DMS 273 (cell line): ENCODE results near the gene COQ10B.

Experiments used
- DNase-seq: peaks from one replicate; lab custom pipeline; 2025; ENCODE audit not compliant: unreplicated experiment; lab: John Stamatoyannopoulos, UW

Gene COQ10B

GRCh38 chr2:197499594-197500502 lies 46.5 kb downstream of the COQ10B start, which contains the start of the genes HSPD1 and HSPE1:
TSS of gene HSPD1 (minus strand) at chr2:197499840. CDS start at chr2:197498848, 992 bp downstream.
TSS of gene HSPE1 (plus strand) at chr2:197500379. CDS start at chr2:197500437, 58 bp downstream.
- peak; percentile 100 for DNase-seq

DNA sequence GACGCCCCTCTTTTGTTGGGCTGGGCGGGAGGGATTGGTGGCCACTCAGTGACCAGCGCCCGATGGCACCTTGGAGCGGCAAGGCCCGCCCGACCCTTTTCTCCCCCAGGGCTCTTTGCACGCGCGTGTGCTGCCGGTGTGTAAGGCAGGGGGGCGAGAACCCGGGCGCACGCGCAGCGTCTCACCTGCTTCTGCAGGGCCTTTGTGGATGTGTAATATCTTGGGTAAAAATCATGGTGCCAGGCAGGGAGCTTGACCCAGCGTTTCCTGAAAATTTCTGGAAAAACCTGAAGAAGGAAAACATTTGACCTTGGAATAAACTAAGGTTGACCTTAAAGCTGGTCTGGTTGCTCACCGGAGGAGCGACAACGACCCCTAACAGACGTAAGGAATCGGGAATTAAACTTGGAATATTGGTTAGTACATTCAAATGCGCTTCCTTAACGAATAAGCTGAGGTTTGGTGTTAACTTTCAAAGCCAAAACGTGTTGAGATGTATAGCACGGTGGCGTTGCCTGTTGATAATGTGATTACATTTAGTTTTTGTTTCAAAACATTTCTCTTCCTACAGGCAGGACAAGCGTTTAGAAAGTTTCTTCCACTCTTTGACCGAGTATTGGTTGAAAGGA lies 47.3 kb downstream of the COQ10B start:
- no peak for DNase-seq

- no peak for DNase-seq
These were observed 48.8 kb downstream of the COQ10B start for GRCh38 chr2:197502201-197502600.

DNA sequence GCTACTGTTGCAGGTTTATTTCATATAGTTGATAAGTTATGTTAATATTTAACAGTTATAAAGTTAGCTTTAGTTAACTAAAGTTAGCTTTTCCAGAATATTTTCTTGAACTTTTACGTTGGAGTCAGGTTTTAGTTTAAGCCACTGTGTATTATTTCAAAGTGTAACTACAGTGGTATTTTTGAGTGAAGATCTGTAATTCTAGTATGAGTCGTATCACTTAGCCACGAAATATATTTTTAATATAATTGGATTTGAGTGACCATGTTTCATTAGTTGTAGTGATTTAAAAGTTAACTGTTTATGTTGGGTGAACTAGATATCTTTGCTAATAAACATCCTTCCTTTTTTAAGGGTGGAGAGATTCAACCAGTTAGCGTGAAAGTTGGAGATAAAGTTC lies 49.3 kb downstream of the COQ10B start:
- DNase-seq = no peak

DNA sequence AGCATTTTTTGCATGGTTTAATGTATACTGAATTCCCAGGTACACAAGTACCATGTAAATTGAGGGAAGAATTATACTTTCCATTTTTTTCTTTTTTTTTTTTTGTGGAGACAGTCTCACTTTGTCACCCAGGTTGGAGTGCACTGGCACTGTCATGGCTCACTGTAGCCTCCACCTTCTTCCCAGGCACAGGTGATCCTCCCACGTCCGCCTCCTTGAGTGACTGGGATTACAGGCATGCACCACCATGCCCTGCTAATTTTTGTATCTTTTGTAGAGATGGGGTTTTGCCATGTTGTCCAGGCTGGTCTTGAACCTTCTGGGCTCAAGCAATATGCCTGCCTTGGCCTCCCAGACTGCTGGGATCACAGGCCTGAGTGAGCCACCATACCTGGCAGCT lies 50.6 kb downstream of the COQ10B start:
- DNase-seq = no peak

DNA sequence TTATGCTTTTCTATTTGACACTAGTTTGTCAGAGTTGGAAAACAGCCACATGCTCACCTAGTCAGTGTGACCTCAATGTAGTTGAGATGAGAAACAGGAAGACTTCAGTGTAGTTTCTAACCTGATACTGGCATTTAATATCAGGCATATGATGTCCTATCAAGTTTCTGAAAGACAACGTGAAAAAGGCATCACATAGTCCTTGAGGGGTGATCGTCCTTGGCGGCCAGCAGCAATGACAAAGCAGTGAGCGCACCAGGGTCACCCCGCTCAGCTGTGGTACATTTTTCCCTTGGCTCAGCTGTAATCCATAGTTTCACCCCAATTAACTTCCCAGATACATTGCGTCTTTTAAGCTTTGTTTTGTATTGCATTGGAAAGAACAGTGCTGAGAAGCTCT lies 51.2 kb downstream of the COQ10B start:
- no peak for DNase-seq

DNA sequence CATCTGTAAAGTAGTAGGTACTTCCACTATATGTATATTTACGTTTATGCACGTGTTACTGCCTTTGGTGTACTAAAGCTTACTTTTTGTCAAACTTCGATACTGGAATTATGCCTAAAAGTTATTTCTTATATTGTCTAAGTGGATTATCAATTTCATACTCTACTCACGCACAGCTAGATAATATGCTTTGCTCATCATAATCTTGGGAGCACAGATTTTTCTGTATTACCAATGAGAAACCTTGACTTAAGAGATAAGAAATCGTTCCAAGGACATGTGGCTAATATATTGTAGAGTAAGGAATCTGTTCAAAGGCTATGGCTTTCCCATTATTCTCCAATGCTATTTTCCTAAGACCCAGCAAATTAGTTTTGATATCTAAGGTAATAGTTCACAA lies 53.3 kb downstream of the COQ10B start:
- DNase-seq = no peak

- DNase-seq = no peak
These were observed 60.6 kb downstream of the COQ10B start for GRCh38 chr2:197513915-197514314.

DNA sequence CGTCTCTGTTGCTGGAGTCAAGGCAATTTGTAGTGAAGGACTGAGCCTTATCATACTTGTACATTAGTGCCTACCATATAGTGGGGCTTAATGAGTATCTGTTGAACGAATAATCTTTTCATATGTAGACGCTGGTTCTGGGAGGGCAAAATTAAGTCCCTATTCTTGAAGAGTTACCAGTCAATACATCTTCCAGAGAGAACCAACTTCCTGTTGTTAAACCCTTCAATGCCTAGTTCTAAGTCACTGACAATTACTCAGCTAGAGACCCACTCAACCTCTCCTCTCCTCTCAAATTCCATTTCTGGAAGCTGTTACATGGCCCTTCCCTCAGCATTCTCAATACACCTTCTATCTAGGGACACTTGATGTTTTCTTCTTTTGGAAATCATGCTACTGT lies 61.4 kb downstream of the COQ10B start:
- DNase-seq = peak; percentile 49

DNA sequence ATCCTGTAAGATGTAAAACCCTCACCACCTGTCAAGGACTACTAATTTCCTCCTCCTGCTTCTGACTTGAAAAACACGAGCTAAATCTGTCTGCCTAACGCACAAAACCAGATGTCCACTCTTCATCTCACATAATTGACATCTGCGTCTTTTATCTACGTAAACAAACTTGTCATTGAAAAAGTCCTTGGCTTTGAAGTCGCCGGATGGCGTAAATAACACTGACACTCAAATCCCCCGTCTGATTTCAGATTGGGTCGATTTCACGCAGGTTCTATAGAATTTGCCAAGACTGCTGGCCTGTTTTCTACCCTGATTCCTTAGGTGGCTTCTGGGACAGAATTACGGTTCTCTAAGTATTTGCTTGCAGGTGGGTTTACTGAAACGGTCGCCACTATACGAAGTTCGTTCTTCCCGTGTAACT lies 62.0 kb downstream of the COQ10B start:
- DNase-seq = peak; percentile 88

- DNase-seq = peak; percentile 99
These were observed 62.5 kb downstream of the COQ10B start, which contains the start of gene MOB4 for GRCh38 chr2:197515739-197516392. TSS of gene MOB4 (plus strand) at chr2:197516066. CDS start at chr2:197516087, 21 bp downstream.

DNA sequence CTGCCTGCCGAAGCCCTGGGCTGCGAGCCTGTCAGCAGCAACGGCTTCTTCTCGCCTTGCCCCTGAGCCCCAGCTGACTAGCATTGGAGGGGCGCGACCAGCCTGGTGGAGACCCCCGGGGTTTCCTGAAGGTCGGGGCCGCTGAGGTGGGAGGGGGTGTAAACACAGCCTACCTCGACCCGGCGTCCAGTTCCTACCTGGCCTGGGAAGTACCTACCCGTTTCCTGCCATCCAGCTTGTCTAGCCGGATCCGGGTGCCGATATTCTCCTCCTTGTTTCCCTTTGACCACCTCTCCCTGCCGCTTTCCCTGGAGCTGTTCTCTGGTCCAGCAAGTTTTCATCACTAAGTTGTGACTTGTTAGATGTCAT lies 63.0 kb downstream of the COQ10B start:
- peak; percentile 55 for DNase-seq

GRCh38 chr2:197517150-197517549 lies 63.8 kb downstream of the COQ10B start:
- no peak for DNase-seq
